SH-SY5Y (cell line): Measurements from ENCODE around the gene PRPH2.

ENCODE experiments used
- GATA2 ChIP-seq: IDR thresholded peaks from 2 replicates; pipeline ENCODE4 v1.6.1; 2011; ENCODE audit warnings: mild to moderate bottlenecking, low read depth, low read length
- GATA3 ChIP-seq: IDR thresholded peaks from 2 replicates; pipeline ENCODE4 v1.6.1; 2011; ENCODE audit warnings: low read depth, mild to moderate bottlenecking, low read length, moderate library complexity

- no peak for TF ChIP-seq GATA2
- TF ChIP-seq GATA3 = no peak
Measured at GRCh38 chr6:42764911-42765648, 42.7 kb upstream of the PRPH2 start.
